ENCODE data around the gene BABAM2.

DNA sequence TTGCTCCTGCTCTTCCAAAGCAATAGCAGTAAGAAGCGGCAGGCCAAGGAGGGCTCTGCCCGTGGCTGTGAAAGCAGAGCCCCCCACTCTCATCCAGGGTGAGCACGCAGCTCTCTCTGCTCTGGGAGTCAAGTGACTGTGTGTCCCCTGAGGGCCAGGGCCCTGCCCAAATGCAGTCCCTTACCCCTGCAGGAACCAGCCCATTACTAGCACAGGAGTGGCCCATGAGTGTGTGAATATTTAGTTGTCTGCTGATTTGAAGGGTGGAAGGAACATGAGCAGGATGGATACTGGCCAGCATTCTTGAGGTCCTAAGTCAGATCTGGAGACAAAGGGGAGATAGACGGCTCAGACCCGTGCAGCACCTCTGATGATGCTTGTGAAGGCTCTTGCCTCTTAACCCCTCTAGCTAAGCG is 432.5 kb downstream of the BABAM2 start:
- TF ChIP-seq, protein P1, sequence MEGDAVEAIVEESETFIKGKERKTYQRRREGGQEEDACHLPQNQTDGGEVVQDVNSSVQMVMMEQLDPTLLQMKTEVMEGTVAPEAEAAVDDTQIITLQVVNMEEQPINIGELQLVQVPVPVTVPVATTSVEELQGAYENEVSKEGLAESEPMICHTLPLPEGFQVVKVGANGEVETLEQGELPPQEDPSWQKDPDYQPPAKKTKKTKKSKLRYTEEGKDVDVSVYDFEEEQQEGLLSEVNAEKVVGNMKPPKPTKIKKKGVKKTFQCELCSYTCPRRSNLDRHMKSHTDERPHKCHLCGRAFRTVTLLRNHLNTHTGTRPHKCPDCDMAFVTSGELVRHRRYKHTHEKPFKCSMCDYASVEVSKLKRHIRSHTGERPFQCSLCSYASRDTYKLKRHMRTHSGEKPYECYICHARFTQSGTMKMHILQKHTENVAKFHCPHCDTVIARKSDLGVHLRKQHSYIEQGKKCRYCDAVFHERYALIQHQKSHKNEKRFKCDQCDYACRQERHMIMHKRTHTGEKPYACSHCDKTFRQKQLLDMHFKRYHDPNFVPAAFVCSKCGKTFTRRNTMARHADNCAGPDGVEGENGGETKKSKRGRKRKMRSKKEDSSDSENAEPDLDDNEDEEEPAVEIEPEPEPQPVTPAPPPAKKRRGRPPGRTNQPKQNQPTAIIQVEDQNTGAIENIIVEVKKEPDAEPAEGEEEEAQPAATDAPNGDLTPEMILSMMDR (IDR thresholded peaks at IDR 0.05): no peak
- no peak for TF ChIP-seq POLR2A (IDR thresholded peaks at IDR 0.05)
